HepG2 (cell line): Measurements from ENCODE around the gene PTPA. TPM values are rescaled to one million over a fixed set of nuclear protein-coding genes. Genes with fewer than 3 reads are reported as not detected.

ENCODE experiments used
- DMAP1 ChIP-seq: IDR thresholded peaks from 2 replicates; pipeline ENCODE4 v1.6.1; 2016
- FOXC1 ChIP-seq: sonication (generic); formaldehyde crosslinking; IDR thresholded peaks from 2 replicates; pipeline ENCODE4 v1.8.0; 2022; ENCODE audit warnings: mild to moderate bottlenecking, missing genetic modification reagents, borderline replicate concordance
- FOXK1 ChIP-seq: sonication (generic); formaldehyde crosslinking; IDR thresholded peaks from 2 replicates; pipeline ENCODE4 v1.4.0; 2020; ENCODE audit warnings: low read depth, missing genetic modification reagents, borderline replicate concordance
- GLI4 ChIP-seq: sonication (generic); formaldehyde crosslinking; IDR thresholded peaks from 2 replicates; pipeline ENCODE4 v1.5.1; 2020; ENCODE audit warnings: missing genetic modification reagents, mild to moderate bottlenecking, moderate library complexity, borderline replicate concordance
- HNRNPH1 ChIP-seq: fragments of 200-400 bp; formaldehyde crosslinking; optimal IDR thresholded peaks from 2 replicates; pipeline ENCODE3; 2017; ENCODE audit warnings: mild to moderate bottlenecking, low read depth, low read length
- HOXA3 ChIP-seq: sonication (generic); formaldehyde crosslinking; IDR thresholded peaks from 2 replicates; pipeline ENCODE4 v1.5.0; 2020; ENCODE audit warnings: missing genetic modification reagents
- IKZF4 ChIP-seq: sonication (generic); formaldehyde crosslinking; IDR thresholded peaks from 2 replicates; pipeline ENCODE4 v1.5.1; 2020; ENCODE audit warnings: borderline replicate concordance, mild to moderate bottlenecking, low read depth, missing genetic modification reagents; ENCODE audit errors: not compliant biosample characterization
- KLF6 ChIP-seq: IDR thresholded peaks from 2 replicates; pipeline ENCODE4 v1.8.0; 2016; ENCODE audit warnings: missing biosample characterization, missing genetic modification reagents
- KMT2B ChIP-seq: IDR thresholded peaks from 2 replicates; pipeline ENCODE4 v1.6.1; 2016; ENCODE audit warnings: missing genetic modification reagents, missing compliant biosample characterization
- NFYC ChIP-seq: IDR thresholded peaks from 2 replicates; pipeline ENCODE4 v1.6.1; 2016; ENCODE audit warnings: missing genetic modification reagents, missing compliant biosample characterization
- POLR2A ChIP-seq, 2 experiments: IDR thresholded peaks; 2 replicates each; pipeline ENCODE4 v1.6.1; 2011; ENCODE audit warnings: low read depth in 2 of 2, low read length in 2 of 2, mild to moderate bottlenecking in 1 of 2, moderate library complexity in 1 of 2; ENCODE audit not compliant: insufficient read depth in 1 of 2
- PTBP1 ChIP-seq: fragments of 200-400 bp; formaldehyde crosslinking; IDR thresholded peaks from 2 replicates; pipeline ENCODE4 v1.6.1; 2018; ENCODE audit warnings: low read length, low read depth; ENCODE audit not compliant: poor library complexity, severe bottlenecking
- RARA ChIP-seq: IDR thresholded peaks from 2 replicates; pipeline ENCODE4 v1.6.1; 2016; ENCODE audit warnings: missing genetic modification reagents, missing compliant biosample characterization
- RNF2 ChIP-seq: fragments of 450-650 bp; conservative IDR thresholded peaks from 2 replicates; pipeline ENCODE4 v1.6.1; 2016; ENCODE audit warnings: low read depth
- SALL1 ChIP-seq: sonication (generic); formaldehyde crosslinking; IDR thresholded peaks from 2 replicates; pipeline ENCODE4 v1.8.0; 2022; ENCODE audit warnings: mild to moderate bottlenecking, missing genetic modification reagents
- STAT5B ChIP-seq: sonication (generic); formaldehyde crosslinking; IDR thresholded peaks from 2 replicates; pipeline ENCODE4 v1.4.0; 2020; ENCODE audit warnings: missing genetic modification reagents
- YEATS2 ChIP-seq: sonication (generic); formaldehyde crosslinking; IDR thresholded peaks from 2 replicates; pipeline ENCODE4 v1.4.0; 2020; ENCODE audit warnings: missing genetic modification reagents, borderline replicate concordance
- ZNF383 ChIP-seq: sonication (generic); formaldehyde crosslinking; IDR thresholded peaks from 2 replicates; pipeline ENCODE4 v1.4.0; 2020; ENCODE audit warnings: missing genetic modification reagents, mild to moderate bottlenecking, borderline replicate concordance
- ZNF75D ChIP-seq: sonication (generic); formaldehyde crosslinking; IDR thresholded peaks from 2 replicates; pipeline ENCODE4 v1.8.1; 2023; ENCODE audit warnings: missing genetic modification reagents, mild to moderate bottlenecking, borderline replicate concordance
- ZSCAN12 ChIP-seq: sonication (generic); formaldehyde crosslinking; IDR thresholded peaks from 2 replicates; pipeline ENCODE4 v1.9.0; 2021; ENCODE audit warnings: mild to moderate bottlenecking, missing genetic modification reagents
- polyA plus RNA-seq, 8 experiments: library from polyadenylated mRNA; depleted of rRNA in 3 of 8; stranded (reverse) in 7 of 8; unstranded in 1 of 8; fragments of >200 nt; fragmentation: Illumina TruSeq in 4 of 8; extraction: Trizol in 4 of 8; gene quantifications; 2 replicates each; pipeline versions ENCODE4 v1.2.1 to v1.2.3, GENCODE V29; 2011 to 2016; ENCODE audit warnings: low read depth in 4 of 8, missing spikeins in 1 of 8, mixed read lengths in 1 of 8; ENCODE audit not compliant: insufficient read depth in 1 of 8
- total RNA-seq, 5 experiments: library from RNA; depleted of rRNA; stranded (reverse); fragments of >200 nt; fragmentation: Illumina TruSeq; extraction: Trizol; gene quantifications; 2 replicates each; pipeline ENCODE4 v1.2.3, GENCODE V29; 2016; ENCODE audit warnings: low read depth in 1 of 5
- TF ChIP-seq, protein P1 (sequence below): sonication (generic); IDR thresholded peaks from 2 replicates; pipeline ENCODE4 v1.6.1; 2016; ENCODE audit warnings: low read depth, borderline replicate concordance
- TF ChIP-seq, protein P2 (sequence below): IDR thresholded peaks from 2 replicates; pipeline ENCODE4 v1.6.1; 2016; ENCODE audit warnings: low read depth
- TF ChIP-seq, protein P3 (sequence below): sonication (generic); formaldehyde crosslinking; conservative IDR thresholded peaks from 2 replicates; pipeline ENCODE4 v1.8.0; 2022; ENCODE audit warnings: low read depth, missing genetic modification reagents
- TF ChIP-seq, protein P4 (sequence below), 2 experiments: IDR thresholded peaks; 2 replicates each; pipeline ENCODE4 v1.6.1; 2011 to 2012; ENCODE audit warnings: low read length in 2 of 2, borderline replicate concordance in 1 of 2, low read depth in 1 of 2, mild to moderate bottlenecking in 1 of 2, moderate library complexity in 1 of 2

The PTPA gene
- total and polyA plus RNA-seq, 2 of the 13 experiments (the other 11 are each of a cell fraction or from before 2014, with no cell fraction given) = 79.3 to 105 TPM

DNA sequence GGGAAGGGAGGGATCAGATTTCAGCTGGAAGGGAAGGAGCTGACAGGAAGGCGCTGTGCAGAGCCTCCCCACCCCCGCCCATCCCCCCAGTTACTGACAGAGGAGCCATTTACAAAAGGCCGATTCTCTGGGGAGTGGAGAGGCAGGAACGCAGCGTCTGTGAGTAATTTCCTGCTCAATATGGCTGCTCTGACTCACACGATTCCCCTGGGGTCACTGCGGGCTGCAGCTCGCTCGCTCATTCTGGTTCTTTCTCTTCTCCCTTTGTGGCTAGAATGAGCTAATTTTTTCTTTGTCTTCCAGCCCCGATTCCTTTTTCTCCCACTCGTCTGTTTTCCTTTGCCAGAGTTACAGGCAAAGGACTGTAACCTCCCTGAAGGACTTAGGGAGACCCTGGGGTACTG lies 28.8 kb downstream of the PTPA start (continued):
- TF ChIP-seq KLF6 (CRISPR knock-in tag) = peak; percentile 31; the same call in 1 of the 2 replicates
- no peak for TF ChIP-seq ZNF75D (CRISPR knock-in tag)
- TF ChIP-seq IKZF4 = no peak
- no peak for TF ChIP-seq KMT2B (CRISPR knock-in tag)
- peak; percentile 77; the same call in 1 of the 2 replicates for TF ChIP-seq HOXA3 (CRISPR knock-in tag)
- TF ChIP-seq, protein P1, sequence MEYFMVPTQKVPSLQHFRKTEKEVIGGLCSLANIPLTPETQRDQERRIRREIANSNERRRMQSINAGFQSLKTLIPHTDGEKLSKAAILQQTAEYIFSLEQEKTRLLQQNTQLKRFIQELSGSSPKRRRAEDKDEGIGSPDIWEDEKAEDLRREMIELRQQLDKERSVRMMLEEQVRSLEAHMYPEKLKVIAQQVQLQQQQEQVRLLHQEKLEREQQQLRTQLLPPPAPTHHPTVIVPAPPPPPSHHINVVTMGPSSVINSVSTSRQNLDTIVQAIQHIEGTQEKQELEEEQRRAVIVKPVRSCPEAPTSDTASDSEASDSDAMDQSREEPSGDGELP = peak; percentile 50; the same call in 1 of the 2 replicates
- TF ChIP-seq RARA (CRISPR knock-in tag) = peak; percentile 14; the same call in 1 of the 2 replicates
- TF ChIP-seq, protein P2, sequence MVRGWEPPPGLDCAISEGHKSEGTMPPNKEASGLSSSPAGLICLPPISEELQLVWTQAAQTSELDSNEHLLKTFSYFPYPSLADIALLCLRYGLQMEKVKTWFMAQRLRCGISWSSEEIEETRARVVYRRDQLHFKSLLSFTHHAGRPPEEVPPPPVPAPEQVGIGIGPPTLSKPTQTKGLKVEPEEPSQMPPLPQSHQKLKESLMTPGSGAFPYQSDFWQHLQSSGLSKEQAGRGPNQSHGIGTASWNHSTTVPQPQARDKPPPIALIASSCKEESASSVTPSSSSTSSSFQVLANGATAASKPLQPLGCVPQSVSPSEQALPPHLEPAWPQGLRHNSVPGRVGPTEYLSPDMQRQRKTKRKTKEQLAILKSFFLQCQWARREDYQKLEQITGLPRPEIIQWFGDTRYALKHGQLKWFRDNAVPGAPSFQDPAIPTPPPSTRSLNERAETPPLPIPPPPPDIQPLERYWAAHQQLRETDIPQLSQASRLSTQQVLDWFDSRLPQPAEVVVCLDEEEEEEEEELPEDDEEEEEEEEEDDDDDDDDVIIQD (CRISPR knock-in tag) = 0 out of 2 replicates have a peak, but pooled peaks have one; percentile 12
- 0 out of 2 replicates have a peak, but pooled peaks have one; percentile 10 for TF ChIP-seq STAT5B
- peak; percentile 75 to 78 for TF ChIP-seq POLR2A (IDR thresholded peaks at IDR 0.05; ENCODE audit: insufficient read depth in 1 of 2, low read depth in 2 of 2, low read length in 2 of 2)
- no peak for TF ChIP-seq PTBP1
- TF ChIP-seq FOXC1 = peak; percentile 61; the same call in 1 of the 2 replicates
- TF ChIP-seq DMAP1 (CRISPR knock-in tag) = peak; percentile 25; the same call in 1 of the 2 replicates
- TF ChIP-seq ZSCAN12 (CRISPR knock-in tag) = no peak
- TF ChIP-seq, protein P3, sequence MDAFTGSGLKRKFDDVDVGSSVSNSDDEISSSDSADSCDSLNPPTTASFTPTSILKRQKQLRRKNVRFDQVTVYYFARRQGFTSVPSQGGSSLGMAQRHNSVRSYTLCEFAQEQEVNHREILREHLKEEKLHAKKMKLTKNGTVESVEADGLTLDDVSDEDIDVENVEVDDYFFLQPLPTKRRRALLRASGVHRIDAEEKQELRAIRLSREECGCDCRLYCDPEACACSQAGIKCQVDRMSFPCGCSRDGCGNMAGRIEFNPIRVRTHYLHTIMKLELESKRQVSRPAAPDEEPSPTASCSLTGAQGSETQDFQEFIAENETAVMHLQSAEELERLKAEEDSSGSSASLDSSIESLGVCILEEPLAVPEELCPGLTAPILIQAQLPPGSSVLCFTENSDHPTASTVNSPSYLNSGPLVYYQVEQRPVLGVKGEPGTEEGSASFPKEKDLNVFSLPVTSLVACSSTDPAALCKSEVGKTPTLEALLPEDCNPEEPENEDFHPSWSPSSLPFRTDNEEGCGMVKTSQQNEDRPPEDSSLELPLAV (CRISPR knock-in tag) = no peak
- TF ChIP-seq SALL1 (CRISPR knock-in tag) = 0 out of 2 replicates have a peak, but pooled peaks have one; percentile 9
- no peak for TF ChIP-seq NFYC (CRISPR knock-in tag)
- no peak for TF ChIP-seq ZNF383 (CRISPR knock-in tag)
- no peak for TF ChIP-seq RNF2
- peak; percentile 21 for TF ChIP-seq HNRNPH1
- no peak for TF ChIP-seq FOXK1 (CRISPR knock-in tag)
- TF ChIP-seq YEATS2 (CRISPR knock-in tag) = no peak; the same call in 1 of the 2 replicates
- no peak for TF ChIP-seq GLI4
- TF ChIP-seq, protein P4, sequence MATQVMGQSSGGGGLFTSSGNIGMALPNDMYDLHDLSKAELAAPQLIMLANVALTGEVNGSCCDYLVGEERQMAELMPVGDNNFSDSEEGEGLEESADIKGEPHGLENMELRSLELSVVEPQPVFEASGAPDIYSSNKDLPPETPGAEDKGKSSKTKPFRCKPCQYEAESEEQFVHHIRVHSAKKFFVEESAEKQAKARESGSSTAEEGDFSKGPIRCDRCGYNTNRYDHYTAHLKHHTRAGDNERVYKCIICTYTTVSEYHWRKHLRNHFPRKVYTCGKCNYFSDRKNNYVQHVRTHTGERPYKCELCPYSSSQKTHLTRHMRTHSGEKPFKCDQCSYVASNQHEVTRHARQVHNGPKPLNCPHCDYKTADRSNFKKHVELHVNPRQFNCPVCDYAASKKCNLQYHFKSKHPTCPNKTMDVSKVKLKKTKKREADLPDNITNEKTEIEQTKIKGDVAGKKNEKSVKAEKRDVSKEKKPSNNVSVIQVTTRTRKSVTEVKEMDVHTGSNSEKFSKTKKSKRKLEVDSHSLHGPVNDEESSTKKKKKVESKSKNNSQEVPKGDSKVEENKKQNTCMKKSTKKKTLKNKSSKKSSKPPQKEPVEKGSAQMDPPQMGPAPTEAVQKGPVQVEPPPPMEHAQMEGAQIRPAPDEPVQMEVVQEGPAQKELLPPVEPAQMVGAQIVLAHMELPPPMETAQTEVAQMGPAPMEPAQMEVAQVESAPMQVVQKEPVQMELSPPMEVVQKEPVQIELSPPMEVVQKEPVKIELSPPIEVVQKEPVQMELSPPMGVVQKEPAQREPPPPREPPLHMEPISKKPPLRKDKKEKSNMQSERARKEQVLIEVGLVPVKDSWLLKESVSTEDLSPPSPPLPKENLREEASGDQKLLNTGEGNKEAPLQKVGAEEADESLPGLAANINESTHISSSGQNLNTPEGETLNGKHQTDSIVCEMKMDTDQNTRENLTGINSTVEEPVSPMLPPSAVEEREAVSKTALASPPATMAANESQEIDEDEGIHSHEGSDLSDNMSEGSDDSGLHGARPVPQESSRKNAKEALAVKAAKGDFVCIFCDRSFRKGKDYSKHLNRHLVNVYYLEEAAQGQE (IDR thresholded peaks at IDR 0.05; ENCODE audit: borderline replicate concordance in 1 of 2, low read depth in 1 of 2, low read length in 2 of 2) = peak in 1 of 2 experiments; percentile 33; a peak in 1 of 4 replicates
